Panc1 (cell line): ENCODE data around the gene KIR2DL3.

Experiments used
- CTCF ChIP-seq: fragments of 450-650 bp; IDR thresholded peaks from 2 replicates; pipeline ENCODE4 v1.5.1; 2017; ENCODE audit warnings: mild to moderate bottlenecking
- REST ChIP-seq, 2 experiments: IDR thresholded peaks; 2 replicates each; pipeline ENCODE4 v1.6.1; 2011 to 2012; ENCODE audit warnings: low read depth in 2 of 2, control low read depth in 1 of 2, low read length in 1 of 2, mild to moderate bottlenecking in 1 of 2, moderate library complexity in 1 of 2; ENCODE audit not compliant: insufficient read depth in 1 of 2

- no peak for TF ChIP-seq REST (IDR thresholded peaks at IDR 0.05; ENCODE audit: insufficient read depth in 1 of 2, low read depth in 2 of 2, low read length in 1 of 2)
- no peak for TF ChIP-seq CTCF
These were observed 57.4 kb downstream of the KIR2DL3 start for GRCh38 chr19:54795758-54796157.
